ENCODE measurements around the gene TTLL11. TPM values are rescaled to one million over a fixed set of nuclear protein-coding genes. Genes with fewer than 3 reads are reported as not detected.
A peak's percentile ranks its signal among the peaks of the same experiment; 100 is the strongest.

TTLL11 gene
- total and polyA plus RNA-seq, 2 experiments from 2014 or later: 5.5 to 7.6 TPM

DNA sequence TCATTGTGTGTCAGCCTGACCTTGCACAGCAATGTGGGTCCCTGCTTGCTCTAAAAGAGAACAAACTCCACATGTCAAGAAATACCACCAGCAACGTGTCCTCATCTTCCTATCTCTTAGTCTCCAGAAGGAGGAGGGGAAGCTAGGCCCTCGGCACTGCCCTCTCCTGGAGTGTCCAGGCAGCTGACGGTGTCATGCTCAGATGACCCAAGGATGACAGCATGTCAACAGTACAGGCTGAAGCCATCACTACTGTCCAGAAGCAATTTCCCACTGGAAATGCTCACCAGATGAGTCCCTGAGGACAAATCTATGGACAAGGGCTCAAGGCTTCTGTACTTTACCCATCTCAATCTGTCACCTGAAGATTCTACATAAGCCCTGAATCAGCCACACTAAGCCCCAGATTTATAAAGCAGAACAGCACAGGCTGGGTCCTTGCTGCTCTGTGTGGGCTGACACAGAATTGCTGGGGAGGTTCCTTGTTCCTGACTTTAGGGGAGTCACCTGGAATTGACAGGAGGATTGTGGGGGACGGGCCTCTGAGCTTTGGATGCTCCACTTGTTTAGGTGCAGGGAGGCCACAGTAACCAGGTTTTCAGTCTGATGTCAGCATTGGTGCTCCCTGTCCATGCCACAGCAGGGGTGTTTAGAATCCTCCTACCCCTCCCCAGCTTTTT is 231.5 kb downstream of the TTLL11 start:
- Histone ChIP-seq H2AFZ (no peak overlapping the region), H3K4me3 (no peak overlapping the region), H4K20me1 (ENCODE audit: insufficient read depth, poor library complexity, severe bottlenecking) (no peaks in the 10 kb centered on the region), H3K36me3 (replicated peaks; ENCODE audit: insufficient read depth, low read depth) (no peaks in the 10 kb centered on the region), H3K27me3 (no peaks in the 10 kb centered on the region), H3K27ac (no peak overlapping the region), H3K9me3 (ENCODE audit: low read depth) (no peaks in the 10 kb centered on the region), H3K9me2 (replicated peaks; ENCODE audit: insufficient read depth) (no peaks in the 10 kb centered on the region), H3K4me2 (no peak overlapping the region), H3K79me2 (no peaks in the 10 kb centered on the region), H3K4me1 (ENCODE audit: insufficient read depth) (no peaks in the 10 kb centered on the region)
- TF ChIP-seq, protein P1, sequence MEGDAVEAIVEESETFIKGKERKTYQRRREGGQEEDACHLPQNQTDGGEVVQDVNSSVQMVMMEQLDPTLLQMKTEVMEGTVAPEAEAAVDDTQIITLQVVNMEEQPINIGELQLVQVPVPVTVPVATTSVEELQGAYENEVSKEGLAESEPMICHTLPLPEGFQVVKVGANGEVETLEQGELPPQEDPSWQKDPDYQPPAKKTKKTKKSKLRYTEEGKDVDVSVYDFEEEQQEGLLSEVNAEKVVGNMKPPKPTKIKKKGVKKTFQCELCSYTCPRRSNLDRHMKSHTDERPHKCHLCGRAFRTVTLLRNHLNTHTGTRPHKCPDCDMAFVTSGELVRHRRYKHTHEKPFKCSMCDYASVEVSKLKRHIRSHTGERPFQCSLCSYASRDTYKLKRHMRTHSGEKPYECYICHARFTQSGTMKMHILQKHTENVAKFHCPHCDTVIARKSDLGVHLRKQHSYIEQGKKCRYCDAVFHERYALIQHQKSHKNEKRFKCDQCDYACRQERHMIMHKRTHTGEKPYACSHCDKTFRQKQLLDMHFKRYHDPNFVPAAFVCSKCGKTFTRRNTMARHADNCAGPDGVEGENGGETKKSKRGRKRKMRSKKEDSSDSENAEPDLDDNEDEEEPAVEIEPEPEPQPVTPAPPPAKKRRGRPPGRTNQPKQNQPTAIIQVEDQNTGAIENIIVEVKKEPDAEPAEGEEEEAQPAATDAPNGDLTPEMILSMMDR (IDR thresholded peaks at IDR 0.05; ENCODE audit: poor library complexity): peak; percentile 44
- TF ChIP-seq EZH2 (IDR thresholded peaks at IDR 0.05; ENCODE audit: borderline replicate concordance): no peak
- DNase-seq (ENCODE audit: low spot score): peak; percentile 62
- WGBS (ENCODE audit: low lambda C conversion rate, missing lambda C conversion rate): 65% methylated on average over 4 of the region's 4 CpGs

DNA sequence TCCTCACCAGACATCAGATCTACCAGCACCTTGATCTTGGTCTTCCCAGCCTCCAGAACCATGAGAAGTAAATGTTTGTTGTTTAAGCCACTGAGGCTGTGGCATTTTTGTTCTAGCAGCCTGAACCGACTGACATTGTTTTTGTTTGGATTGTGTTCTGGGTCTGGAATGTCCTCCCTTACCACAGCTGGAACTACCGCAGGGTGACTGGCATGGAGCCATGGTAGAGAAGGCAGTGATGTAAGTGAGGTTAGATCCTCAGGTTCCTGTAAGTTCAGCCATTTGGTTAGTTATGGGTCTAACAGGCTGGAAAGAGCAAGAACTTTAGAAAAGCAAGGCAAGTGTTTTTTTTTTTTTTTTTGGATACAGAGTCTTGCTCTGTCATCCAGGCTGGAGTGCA is 232.4 kb downstream of the TTLL11 start:
- Histone ChIP-seq H3K4me1 (ENCODE audit: insufficient read depth) (no peaks in the 10 kb centered on the region), H3K79me2 (no peaks in the 10 kb centered on the region), H3K4me2 (no peak overlapping the region), H3K9me3 (ENCODE audit: low read depth) (no peaks in the 10 kb centered on the region), H3K36me3 (replicated peaks; ENCODE audit: insufficient read depth, low read depth) (no peaks in the 10 kb centered on the region), H4K20me1 (ENCODE audit: insufficient read depth, poor library complexity, severe bottlenecking) (no peaks in the 10 kb centered on the region), H3K27me3 (no peaks in the 10 kb centered on the region), H3K9me2 (replicated peaks; ENCODE audit: insufficient read depth) (no peaks in the 10 kb centered on the region), H3K27ac (no peak overlapping the region), H3K4me3 (no peak overlapping the region), H2AFZ (no peak overlapping the region)
- TF ChIP-seq EZH2phosphoT487 (IDR thresholded peaks at IDR 0.05; ENCODE audit: low read depth, severe bottlenecking, unreplicated experiment) (no peak), EZH2 (IDR thresholded peaks at IDR 0.05; ENCODE audit: borderline replicate concordance) (no peak)
- TF ChIP-seq, protein P1 (IDR thresholded peaks at IDR 0.05; ENCODE audit: poor library complexity): no peak
- DNase-seq (ENCODE audit: low spot score): no peak
- 63% methylated on average over 2 of the region's 2 CpGs for WGBS (ENCODE audit: low lambda C conversion rate, missing lambda C conversion rate)

DNA sequence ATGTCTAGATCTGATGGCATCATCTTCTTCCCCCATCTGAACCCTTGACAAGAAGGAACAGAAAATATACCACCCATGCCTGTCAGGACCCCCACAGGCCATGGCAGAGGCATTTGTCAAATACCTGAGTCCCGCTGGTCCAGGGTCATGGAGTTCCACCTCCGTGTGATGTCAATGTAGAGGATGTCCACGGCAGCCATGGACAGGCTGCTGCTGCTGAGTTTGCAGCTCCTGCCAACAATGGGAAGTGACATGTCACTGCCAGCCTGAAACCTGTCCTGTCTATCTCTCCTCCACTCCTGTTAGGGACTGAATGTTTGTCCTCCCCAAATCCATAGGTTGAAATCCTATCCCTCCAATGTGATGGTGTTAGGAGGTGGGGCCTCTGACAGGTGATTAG is 232.9 kb downstream of the TTLL11 start:
- Histone ChIP-seq H3K27ac (no peak overlapping the region), H3K4me3 (no peak overlapping the region), H3K9me3 (ENCODE audit: low read depth) (no peaks in the 10 kb centered on the region), H2AFZ (no peak overlapping the region), H3K36me3 (replicated peaks; ENCODE audit: insufficient read depth, low read depth) (no peaks in the 10 kb centered on the region), H3K27me3 (no peaks in the 10 kb centered on the region), H3K4me1 (ENCODE audit: insufficient read depth) (no peaks in the 10 kb centered on the region), H4K20me1 (ENCODE audit: insufficient read depth, poor library complexity, severe bottlenecking) (no peaks in the 10 kb centered on the region), H3K79me2 (no peaks in the 10 kb centered on the region), H3K9me2 (replicated peaks; ENCODE audit: insufficient read depth) (no peaks in the 10 kb centered on the region), H3K4me2 (no peak overlapping the region)
- WGBS (ENCODE audit: low lambda C conversion rate, missing lambda C conversion rate): 83% methylated on average over 3 of the region's 3 CpGs
- DNase-seq (ENCODE audit: low spot score): no peak
- no peak for TF ChIP-seq EZH2phosphoT487 (IDR thresholded peaks at IDR 0.05; ENCODE audit: low read depth, severe bottlenecking, unreplicated experiment)
- TF ChIP-seq, protein P1 (IDR thresholded peaks at IDR 0.05; ENCODE audit: poor library complexity): no peak
- no peak for TF ChIP-seq EZH2 (IDR thresholded peaks at IDR 0.05; ENCODE audit: borderline replicate concordance)

All from hepatocyte (in vitro differentiated cells).